ENCODE data around the gene EPHB2. TPM values are rescaled to one million over a fixed set of nuclear protein-coding genes. Genes with fewer than 3 reads are reported as not detected.
A peak's percentile ranks its signal among the peaks of the same experiment; 100 is the strongest.
"Not testable (repeated sequence)": the region's sequence is repeated elsewhere in the genome, so short reads cannot be mapped to it uniquely, and the experiment has no call there.

Gene EPHB2
- total RNA-seq (2014; rRNA removed; shearing (Covaris generic)), result 2.0 and 3.3 TPM in 2 replicates

GRCh38 chr1:22710701-22711049 is at the start of gene EPHB2:
TSS of gene EPHB2 (plus strand) at chr1:22710839. CDS start at chr1:22710983, 144 bp downstream.
- peak; percentile 10 for DNase-seq (ENCODE audit: low spot score)

- DNase-seq (ENCODE audit: low spot score), result no peak
Observed at GRCh38 chr1:22661880-22662279, 48.8 kb upstream of the EPHB2 start.

- peak; percentile 44 for DNase-seq (ENCODE audit: low spot score)
Observed at GRCh38 chr1:22662318-22662717, 48.3 kb upstream of the EPHB2 start.

- no peak for DNase-seq (ENCODE audit: low spot score)
Observed at GRCh38 chr1:22662986-22663408, 47.6 kb upstream of the EPHB2 start.

GRCh38 chr1:22665752-22666151 is 44.9 kb upstream of the EPHB2 start:
- peak; percentile 55 for DNase-seq (ENCODE audit: low spot score)

GRCh38 chr1:22666412-22666811 is 44.2 kb upstream of the EPHB2 start:
- DNase-seq (ENCODE audit: low spot score), result no peak

- DNase-seq (ENCODE audit: low spot score), result not testable (repeated sequence)
Observed at GRCh38 chr1:22668840-22669239, 41.8 kb upstream of the EPHB2 start.

- DNase-seq (ENCODE audit: low spot score), result no peak
Observed at GRCh38 chr1:22670352-22670975, 40.2 kb upstream of the EPHB2 start.

GRCh38 chr1:22671999-22672398 is 38.6 kb upstream of the EPHB2 start:
- DNase-seq (ENCODE audit: low spot score), result no peak

GRCh38 chr1:22673486-22674409 is 36.9 kb upstream of the EPHB2 start:
- DNase-seq (ENCODE audit: low spot score), result peak; percentile 79

GRCh38 chr1:22674410-22674749 is 36.3 kb upstream of the EPHB2 start:
- DNase-seq (ENCODE audit: low spot score), result peak; percentile 21

GRCh38 chr1:22676151-22676550 is 34.5 kb upstream of the EPHB2 start:
- not testable (repeated sequence) for DNase-seq (ENCODE audit: low spot score)

GRCh38 chr1:22676916-22677583 is 33.6 kb upstream of the EPHB2 start:
- DNase-seq (ENCODE audit: low spot score), result no peak

GRCh38 chr1:22677931-22678896 is 32.4 kb upstream of the EPHB2 start:
- no peak for DNase-seq (ENCODE audit: low spot score)

GRCh38 chr1:22680726-22681125 is 29.9 kb upstream of the EPHB2 start:
- peak; percentile 36 for DNase-seq (ENCODE audit: low spot score)

- DNase-seq (ENCODE audit: low spot score), result no peak
Observed at GRCh38 chr1:22681556-22682276, 28.9 kb upstream of the EPHB2 start.

- no peak for DNase-seq (ENCODE audit: low spot score)
Observed at GRCh38 chr1:22683547-22683946, 27.1 kb upstream of the EPHB2 start.

GRCh38 chr1:22685591-22686059 is 25.0 kb upstream of the EPHB2 start:
- DNase-seq (ENCODE audit: low spot score), result no peak

GRCh38 chr1:22687191-22687590 is 23.4 kb upstream of the EPHB2 start:
- DNase-seq (ENCODE audit: low spot score), result no peak

GRCh38 chr1:22688466-22688865 is 22.2 kb upstream of the EPHB2 start:
- no peak for DNase-seq (ENCODE audit: low spot score)

Data from HT-29 (cell line).